GM19193 (cell line): Measurements from ENCODE around the gene ADD1.

Source experiments
- POLR2A ChIP-seq: IDR thresholded peaks from 4 replicates; pipeline ENCODE4 v1.6.1; 2011; ENCODE audit not compliant: insufficient read depth, insufficient read length; ENCODE audit errors: extremely low read depth

The ADD1 gene

GRCh38 chr4:2939383-2940243 lies 96.0 kb downstream of the ADD1 start:
- TF ChIP-seq POLR2A = peak; percentile 12

DNA sequence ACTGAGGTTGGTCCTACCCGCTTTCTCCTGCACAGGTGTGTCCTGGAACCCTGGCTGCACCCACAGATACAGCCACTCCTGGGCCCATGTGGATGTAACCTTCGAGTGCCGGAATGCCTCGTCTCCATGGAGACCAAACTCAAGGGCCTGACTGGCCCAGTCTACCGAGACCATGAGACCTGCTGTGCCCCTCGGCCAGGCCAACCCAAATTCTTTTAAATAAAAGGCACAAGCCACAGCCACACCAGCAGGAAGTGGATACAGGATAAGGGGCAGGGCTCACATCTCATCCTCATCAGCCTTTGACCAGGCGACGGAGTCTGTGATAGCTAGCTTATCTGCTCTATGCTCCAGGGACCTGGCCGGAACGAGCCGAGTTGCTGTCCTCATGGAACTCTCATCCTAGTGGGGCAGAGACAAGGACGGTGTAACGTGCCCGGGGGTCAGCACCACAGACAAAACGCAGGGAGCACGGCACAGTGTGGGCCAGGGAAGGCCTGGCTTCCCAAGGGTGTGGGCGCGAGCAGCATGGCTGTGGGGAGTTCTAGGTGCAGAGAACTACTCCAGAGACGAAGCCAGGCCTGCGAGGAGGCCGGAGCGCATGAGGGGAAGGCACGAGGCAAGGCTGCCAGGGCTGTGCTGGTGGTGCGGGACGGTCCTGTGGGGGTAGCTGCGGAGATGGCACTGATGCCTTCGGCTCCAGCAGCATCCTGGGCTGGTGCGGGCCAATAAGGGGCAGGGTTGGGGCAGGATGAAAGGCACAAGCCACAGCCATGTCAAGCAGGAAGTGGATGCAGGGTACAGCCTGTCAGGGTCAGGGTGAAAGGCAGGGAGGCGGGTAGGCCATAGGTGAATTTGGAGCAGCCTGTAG lies 96.9 kb downstream of the ADD1 start:
- TF ChIP-seq POLR2A = no peak

GRCh38 chr4:2941138-2942036 lies 97.7 kb downstream of the ADD1 start:
- peak; percentile 42 for TF ChIP-seq POLR2A

GRCh38 chr4:2942037-2942531 lies 98.4 kb downstream of the ADD1 start:
- no peak for TF ChIP-seq POLR2A

DNA sequence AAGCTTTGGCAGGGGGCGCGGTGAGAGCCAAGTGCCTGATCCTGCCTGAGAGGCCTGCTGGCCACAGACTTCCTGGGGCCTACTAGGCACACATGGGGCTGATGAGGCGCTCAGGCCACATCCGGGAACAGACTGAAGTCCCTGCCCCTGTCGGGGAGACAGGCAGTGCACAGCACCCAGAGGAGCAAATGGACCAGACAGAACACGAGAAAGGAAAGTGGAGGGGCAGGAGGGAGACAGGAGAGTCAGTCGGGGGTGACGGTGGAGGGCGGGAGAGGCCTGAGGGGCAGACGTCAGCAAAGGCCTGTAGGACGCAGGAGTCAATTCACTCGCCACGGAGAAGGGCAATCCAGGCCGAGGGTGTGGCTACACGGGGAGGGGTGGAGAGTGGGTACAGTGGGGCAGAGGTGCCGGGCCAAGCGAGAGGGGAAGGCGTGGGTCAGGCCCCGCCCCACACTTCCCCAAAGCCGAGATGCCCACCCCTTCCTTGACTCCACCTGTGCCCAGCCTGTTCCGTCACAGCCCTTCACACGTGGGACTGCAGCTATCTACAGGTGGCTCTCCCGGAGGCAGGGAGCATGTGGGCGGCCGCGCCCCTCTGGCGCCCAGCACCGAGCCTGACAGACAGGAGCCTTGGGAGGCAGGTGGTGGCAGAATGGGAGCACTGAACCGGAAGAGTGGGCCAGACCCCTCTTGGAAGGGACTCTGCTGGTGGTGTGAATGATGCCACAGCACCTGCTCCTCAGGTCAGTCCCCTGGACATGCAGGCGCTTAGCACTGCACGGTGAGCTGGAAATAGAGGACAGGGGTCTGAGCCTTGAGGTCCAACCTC lies 99.1 kb downstream of the ADD1 start:
- peak; percentile 38 for TF ChIP-seq POLR2A

GRCh38 chr4:2943364-2944090 lies 99.9 kb downstream of the ADD1 start:
- peak; percentile 3 for TF ChIP-seq POLR2A

DNA sequence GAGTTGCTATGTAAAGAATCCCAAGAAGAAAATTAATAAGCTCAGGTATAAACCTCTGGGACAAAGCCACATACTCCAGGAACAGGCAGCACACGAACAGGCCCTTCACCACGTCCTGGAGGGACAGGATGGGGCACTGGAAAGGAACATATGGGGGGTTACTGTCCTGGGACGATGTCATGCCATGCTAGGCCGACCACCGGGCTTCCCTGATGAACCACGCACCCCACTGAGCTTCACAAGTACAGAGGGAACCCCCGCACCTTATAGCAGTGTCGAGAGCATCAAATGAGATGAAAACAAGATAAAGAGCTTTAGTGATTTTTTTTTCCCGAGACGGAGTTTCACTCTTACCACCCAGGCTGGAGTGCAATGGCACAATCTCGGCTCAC lies 100.4 kb downstream of the ADD1 start:
- TF ChIP-seq POLR2A = no peak

DNA sequence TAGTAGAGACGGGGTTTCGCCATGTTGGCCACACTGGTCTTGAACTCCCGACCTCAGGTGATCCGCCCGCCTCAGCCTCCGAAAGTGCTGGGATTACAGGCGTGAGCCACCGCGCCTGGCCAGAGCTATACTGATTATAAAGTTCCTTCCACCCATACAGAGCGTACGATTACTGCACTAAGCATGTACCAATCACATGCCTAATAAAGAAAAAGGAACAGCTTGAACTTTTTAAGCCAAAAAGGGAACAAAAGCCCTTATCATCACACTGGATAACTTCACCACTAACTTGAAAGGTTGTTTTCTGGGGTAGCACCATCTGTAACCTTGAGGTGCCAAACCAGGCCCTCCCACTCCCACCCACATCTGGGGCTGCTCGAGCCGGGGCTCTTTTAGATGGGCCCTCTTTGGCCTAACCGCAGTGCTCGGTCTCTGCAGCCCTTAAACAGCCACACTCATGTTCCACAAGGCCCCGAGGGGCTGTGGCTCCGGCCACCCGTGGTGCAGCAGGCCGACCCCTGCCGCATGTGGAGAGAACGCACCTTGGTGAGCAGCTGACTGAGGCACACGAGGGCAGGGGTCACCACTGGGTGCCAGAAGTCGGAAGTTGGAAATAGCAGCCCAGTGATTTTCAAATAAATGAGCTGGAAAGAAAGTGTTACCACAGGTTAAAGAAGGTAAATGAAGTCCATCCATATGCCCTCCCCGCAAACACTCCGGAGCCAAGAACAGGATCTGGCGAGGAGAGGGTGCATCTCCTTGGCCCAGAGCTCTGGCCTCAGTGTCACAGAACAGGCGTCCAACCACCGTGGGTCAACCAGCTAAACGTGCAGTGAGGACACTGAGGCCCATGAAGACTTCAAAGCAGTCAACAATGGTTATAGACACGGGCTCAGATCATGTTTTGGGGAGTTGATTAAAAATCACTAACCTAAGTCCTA lies 101.2 kb downstream of the ADD1 start:
- TF ChIP-seq POLR2A = no peak

- no peak for TF ChIP-seq POLR2A
Measured at GRCh38 chr4:2946812-2947600, 103.4 kb downstream of the ADD1 start.

GRCh38 chr4:2947926-2948325 lies 104.3 kb downstream of the ADD1 start:
- TF ChIP-seq POLR2A = no peak

DNA sequence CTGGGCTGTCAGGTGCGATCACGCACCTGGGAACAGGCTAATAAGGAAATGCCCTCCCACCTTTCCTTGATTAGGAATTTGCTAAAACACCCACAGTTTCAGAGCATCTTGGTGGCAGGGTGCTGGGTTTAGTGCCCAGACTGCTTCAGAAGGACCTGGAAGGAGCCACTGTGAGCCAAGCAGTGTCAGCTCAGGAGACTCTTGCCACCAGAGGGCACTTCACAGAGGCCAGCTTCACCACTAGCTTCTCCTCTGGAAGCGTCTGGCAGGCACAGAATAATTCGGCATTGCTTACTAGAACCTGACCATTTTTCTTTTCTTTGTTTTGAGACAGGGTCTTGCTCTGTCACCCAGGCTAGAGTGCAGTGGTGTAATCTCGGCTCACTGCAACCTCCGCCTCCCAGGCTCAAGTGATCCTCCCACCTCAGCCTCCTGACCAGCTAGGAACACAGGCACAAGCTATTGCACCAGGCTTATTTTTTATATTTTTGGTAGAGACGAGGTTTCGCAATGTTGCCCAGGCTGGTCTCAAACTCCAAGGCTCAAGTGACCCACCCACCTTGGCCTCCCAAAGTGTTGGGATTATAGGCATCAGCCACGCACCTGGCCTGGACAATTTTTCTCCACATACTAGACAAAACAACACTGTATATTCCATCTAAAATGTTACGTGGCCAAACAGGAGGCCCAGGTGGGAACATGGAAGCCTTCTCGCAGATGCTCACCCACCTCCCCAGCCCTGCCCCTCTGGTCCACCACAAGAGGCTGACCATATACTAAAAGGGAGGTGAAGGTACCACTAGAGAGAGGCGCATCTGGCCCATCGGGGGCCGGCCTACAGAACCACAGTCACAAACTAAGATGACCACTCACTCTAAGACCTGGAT lies 105.5 kb downstream of the ADD1 start:
- no peak for TF ChIP-seq POLR2A

- no peak for TF ChIP-seq POLR2A
Measured at GRCh38 chr4:2949782-2950125, 106.1 kb downstream of the ADD1 start.
